Vagina (tissue), 2 donors: ENCODE data around the gene SLC2A6.

ENCODE experiments used
- POLR2A ChIP-seq, 2 donors: fragments of 450-650 bp; IDR thresholded peaks; one replicate each; pipeline ENCODE4 v1.6.1; 2017; ENCODE audit warnings: antibody characterized with exemption in 2 of 2, mild to moderate bottlenecking in 2 of 2, moderate library complexity in 2 of 2
- POLR2AphosphoS5 ChIP-seq, 2 donors: sonication (generic); formaldehyde crosslinking; IDR thresholded peaks; one replicate each; pipeline ENCODE4 v1.9.0; 2017; ENCODE audit warnings: antibody characterized with exemption in 2 of 2, mild to moderate bottlenecking in 2 of 2, low read depth in 1 of 2; ENCODE audit not compliant: insufficient read depth in 1 of 2
- TF ChIP-seq, protein P1 (sequence below), 3 experiments: fragments of 450-650 bp in 2 of 3; fragments of 200-600 bp in 1 of 3; sonication (generic) in 1 of 3; IDR thresholded peaks; one replicate each; pipeline ENCODE4 v1.5.1; 2017 to 2019; ENCODE audit warnings: antibody characterized with exemption in 3 of 3, mild to moderate bottlenecking in 2 of 3, moderate library complexity in 2 of 3

DNA sequence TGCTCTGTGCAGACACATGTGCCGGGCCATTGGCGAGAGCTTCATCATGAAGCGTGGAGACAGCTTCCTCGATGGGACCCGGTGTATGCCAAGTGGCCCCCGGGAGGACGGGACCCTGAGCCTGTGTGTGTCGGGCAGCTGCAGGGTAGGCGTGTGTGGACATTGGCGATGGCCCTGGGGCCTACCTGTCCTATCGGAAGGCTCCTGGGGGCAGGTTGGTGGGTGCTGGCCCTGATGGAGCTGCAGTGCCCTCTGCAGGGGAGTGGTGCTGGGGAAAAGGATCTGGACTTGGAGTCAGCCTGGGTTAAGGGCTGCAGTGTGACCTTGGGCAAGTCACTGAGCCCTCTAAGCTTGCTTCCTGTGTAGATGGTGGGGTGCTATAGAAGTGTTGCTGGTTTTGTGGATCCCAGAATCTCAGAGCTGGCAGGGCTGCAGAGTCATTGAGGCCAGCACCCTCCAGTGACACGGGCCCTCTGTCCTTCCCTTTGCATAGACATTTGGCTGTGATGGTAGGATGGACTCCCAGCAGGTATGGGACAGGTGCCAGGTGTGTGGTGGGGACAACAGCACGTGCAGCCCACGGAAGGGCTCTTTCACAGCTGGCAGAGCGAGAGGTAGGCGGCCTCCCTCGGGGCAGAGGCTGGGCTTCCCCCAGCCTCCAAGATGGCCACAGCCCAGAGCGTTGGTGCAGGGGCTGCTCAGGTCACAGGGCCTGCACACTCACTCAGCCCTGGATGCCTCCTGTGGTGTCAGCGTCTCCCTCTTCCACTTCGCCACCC lies 41.0 kb downstream of the SLC2A6 start:
- TF ChIP-seq, protein P1, sequence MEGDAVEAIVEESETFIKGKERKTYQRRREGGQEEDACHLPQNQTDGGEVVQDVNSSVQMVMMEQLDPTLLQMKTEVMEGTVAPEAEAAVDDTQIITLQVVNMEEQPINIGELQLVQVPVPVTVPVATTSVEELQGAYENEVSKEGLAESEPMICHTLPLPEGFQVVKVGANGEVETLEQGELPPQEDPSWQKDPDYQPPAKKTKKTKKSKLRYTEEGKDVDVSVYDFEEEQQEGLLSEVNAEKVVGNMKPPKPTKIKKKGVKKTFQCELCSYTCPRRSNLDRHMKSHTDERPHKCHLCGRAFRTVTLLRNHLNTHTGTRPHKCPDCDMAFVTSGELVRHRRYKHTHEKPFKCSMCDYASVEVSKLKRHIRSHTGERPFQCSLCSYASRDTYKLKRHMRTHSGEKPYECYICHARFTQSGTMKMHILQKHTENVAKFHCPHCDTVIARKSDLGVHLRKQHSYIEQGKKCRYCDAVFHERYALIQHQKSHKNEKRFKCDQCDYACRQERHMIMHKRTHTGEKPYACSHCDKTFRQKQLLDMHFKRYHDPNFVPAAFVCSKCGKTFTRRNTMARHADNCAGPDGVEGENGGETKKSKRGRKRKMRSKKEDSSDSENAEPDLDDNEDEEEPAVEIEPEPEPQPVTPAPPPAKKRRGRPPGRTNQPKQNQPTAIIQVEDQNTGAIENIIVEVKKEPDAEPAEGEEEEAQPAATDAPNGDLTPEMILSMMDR (IDR thresholded peaks at IDR 0.05), result no peak
- no peak for TF ChIP-seq POLR2A (IDR thresholded peaks at IDR 0.05)
- no peak for TF ChIP-seq POLR2AphosphoS5 (IDR thresholded peaks at IDR 0.05; ENCODE audit: insufficient read depth in 1 of 2, low read depth in 1 of 2)
